NCI-H146 (cell line): ENCODE data around the gene IL1RL2.

Source experiments
- DNase-seq: peaks from one replicate; lab custom pipeline; 2025; lab: John Stamatoyannopoulos, UW

The IL1RL2 gene

DNA sequence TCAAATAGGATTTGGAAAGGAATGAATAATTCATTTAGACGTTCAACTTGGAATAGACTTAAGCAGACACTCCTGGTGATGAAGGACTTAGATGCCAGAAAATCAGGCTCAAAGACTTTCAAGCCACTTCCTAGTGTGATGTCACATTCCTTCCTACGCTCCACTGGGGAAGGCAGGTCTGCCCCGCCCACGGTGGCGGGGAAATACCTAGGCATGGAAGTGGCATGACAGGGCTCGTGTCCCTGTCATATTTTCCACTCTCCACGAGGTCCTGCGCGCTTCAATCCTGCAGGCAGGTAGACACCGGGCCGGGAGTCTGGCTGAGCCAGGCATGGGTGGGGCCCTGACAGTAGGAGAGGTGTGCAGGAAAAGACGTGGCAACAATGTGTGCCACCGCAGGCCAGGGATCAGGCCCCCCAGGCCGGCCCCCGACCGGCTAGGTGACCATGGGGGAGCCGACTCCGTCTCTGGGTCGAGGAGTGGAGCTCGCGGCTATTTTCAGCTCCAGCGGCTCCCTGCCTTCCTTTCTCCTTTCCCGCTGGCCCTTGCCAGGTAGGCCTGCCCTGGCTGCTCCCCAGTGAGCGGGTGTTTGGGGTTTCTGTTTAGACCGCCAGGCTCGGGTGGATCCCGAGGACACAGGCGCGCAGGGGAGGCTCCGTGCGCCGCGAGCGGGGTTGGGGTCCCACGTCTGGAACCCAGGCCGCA lies at the start of gene IL1RL2:
Gene IL1RL2, plus strand, starts transcription at position 233 of the 705 bp plus-strand sequence. CDS start 845 bp downstream, outside the sequence.
- DNase-seq, result no peak

DNA sequence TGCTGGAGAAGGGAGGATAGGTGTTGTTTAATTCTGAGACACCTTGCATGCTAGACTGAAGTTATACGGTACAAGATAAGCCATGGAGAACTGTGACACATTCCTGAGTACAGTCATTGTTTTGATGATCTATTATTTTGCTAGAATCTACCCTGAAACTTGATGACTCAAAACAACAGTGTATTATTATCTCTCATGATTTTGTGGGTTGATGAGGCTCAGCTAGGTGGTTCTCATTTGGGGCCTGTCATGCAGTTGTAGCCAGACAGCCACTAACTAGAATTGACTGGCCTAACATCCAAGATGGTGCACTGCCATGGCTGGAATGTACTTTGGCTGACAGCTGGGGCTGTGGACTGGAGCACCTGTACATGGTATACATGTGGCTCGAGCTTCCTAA lies 49.7 kb upstream of the IL1RL2 start:
- no peak for DNase-seq

DNA sequence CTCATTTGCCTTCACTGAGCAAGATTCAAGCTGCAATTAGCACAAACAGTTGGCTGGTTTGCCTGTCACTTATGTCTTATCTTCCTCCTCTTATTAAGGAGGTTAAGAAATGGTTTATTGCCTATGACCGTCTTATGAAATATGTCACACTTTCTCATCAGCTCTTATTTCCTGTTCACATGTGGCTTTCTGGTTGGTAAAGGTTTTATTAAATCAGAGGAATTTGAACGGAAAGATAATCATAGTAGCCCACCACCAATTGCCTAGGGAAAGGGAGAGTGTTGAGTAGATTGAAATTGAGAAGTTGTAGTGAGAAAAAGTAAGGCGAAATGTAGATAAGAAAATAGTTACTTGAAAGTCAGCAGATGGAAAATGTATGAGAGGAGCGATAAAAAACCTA lies 48.5 kb upstream of the IL1RL2 start:
- no peak for DNase-seq

DNA sequence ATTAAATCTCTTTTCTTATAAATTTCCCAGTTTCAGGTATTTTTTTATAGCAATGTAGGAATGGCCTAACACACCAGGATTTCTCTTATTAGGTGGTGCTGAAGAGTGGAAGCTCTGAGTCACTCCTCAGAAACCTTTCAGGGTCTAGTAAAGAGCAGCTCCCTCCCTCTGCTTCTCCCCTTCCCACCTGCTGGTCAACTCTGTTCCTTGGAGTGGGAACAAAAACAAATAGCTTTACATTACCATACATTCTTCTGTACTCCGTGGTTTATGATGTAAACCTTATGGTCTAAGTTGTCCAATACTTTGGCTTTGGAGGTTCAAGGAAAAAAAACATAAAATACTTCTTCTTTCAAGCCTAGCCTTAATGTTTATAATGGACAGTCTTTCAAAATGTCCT lies 47.0 kb upstream of the IL1RL2 start:
- no peak for DNase-seq

DNA sequence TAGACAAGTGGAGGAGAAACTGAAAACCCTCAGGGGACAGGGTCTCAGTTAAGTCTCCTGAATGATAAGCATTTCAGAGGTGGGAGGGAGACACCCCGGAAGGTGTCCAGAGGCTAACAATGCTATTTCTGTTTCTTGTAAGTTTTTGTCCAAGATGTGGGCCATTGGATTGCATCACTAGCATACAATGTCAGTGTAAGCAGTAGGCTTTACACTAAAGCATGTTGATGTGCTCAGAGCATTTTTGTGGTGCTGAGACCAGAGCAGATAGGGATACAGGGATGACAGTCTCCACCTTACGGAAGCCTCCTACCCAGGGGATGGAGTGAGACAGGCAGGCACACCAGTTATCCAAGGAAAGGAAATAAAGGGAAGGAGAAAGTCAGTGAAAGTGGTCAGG lies 46.4 kb upstream of the IL1RL2 start:
- no peak for DNase-seq

DNA sequence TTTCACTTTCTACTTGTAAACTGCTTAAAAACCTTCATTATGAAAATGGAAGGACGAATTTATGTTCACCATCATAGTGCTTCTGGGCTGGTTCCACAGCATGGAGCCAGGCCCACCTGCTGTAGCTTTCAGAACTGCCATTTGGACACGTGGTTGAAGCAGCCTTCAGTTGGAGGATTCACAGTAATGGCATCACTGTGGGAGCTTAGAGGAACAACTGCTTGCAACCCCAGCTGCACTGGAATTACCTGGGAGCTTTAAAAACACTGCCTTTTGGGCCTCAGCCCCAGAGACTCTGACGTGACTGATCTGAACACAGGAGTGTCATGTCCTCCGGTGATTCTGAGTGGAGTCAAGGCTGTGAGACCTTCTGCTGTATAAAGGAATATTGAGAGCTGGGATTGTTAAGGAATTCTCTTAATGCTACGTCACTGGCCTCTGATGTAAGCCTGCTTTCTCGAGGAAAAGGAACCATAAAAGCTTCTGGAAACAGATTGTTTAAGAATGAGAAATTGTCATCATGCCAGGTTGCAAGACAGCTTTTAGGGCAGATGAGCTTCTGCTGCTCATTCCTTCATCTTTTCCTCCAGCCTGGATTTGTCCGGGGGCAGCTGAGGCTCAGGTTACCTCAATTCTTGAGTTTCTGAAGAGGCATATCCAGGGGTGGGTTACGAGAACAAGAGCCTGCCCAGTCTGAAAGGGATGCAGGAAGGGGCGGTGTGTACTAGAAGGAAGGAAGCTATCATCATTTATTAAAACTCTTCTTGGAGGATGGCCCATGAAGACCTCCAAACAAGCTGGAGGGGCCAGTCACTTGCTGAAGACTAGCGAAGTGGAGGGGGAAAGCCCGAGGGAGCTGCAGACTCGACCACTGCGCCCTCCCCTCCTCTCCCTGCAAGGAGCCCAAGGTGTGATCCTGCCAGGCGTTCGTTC lies 45.5 kb upstream of the IL1RL2 start:
- DNase-seq, result no peak

DNA sequence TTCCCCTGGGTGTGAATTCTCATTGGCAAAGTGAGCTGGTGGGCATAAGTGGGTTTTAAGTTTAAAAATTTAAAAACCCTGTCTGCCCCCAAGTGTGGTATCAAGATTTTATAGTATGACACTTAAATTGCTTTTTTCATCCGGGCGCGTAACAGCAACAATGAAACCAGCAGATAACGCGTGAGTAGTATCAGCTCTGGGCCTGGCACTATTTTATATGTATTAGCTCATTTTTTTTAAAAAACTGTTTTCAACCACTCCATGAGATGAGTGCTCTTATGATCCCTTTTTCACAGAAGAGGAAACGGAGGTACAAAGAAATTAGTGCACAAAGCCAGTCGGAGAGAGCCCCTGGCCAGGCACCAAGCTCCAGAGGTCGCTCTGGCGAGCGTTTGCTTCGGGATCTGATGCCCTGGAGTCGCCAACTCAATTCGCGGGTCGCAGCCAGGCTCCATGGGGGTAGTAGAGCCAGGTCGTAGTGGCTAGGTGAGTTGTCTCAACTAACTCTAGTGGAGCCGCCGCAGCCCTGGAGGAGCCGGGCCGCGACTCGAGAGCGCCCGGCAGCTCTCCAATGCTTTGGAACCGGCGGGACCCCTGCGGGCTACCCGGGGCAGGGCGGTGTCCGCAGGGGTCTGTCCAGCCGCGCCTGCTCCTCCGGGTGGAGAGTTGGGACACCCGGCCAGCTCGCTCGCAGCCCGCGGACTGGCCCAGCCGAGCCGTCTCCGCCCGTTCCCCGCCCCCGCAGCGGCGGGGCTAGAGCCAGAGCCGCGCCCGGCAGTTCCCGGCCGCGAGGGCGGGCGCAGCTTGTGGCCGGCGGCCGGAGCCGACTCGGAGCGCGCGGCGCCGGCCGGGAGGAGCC lies 44.6 kb upstream of the IL1RL2 start, which contains the start of gene IL1R1:
Gene IL1R1, plus strand, starts transcription at position 777 of the 859 bp plus-strand sequence. CDS start 14,979 bp downstream, outside the sequence.
- DNase-seq, result peak; percentile 10

DNA sequence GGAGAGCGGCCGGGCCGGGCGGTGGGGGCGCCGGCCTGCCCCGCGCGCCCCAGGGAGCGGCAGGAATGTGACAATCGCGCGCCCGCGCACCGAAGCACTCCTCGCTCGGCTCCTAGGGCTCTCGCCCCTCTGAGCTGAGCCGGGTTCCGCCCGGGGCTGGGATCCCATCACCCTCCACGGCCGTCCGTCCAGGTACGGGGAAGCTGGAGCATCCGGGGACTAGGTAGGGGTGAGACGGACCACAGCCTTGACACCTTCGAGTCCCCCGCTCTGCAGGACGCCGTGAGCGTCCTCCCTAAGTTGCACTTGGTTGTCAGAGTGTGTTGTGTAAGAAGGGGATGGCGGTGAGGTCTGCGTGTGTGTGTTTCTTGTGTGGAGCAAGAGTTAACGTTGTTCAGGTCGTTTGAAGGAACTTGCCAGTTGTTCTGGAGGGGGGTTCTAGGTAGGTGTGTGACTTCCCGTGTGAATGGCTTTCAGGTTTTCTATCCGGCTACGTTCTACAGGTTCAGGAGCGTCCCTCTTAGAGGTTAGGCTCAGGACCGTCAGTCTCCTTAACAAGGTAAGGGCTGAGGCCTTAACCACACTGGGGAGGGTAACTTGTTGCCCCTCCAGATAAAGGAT lies 43.9 kb upstream of the IL1RL2 start:
- DNase-seq, result no peak

DNA sequence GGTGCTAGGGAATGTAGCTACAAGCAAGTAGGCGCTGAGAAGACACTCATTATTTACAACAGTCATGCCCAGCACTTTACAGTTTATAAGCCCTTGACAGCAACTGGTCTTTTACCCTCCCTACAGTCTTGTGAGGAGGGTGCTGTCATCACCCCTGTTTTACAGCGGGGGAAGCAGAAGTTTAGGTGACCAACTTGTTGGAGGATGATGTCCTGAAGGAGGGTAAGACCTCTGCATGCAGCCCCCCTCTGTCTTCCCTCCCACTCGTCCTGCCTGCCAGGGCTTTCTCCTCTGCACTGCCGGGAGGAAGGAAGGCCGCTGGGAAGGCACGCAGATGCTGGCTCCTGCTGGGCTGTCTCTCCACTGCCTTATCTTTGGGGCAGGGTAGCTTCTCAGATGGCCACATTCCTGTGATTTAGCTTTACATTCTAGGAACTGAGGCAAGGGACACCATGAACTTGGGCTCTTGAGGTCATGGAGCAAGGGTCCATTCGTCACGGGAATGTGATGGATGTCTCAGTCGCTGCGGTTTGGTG lies 43.3 kb upstream of the IL1RL2 start:
- no peak for DNase-seq

DNA sequence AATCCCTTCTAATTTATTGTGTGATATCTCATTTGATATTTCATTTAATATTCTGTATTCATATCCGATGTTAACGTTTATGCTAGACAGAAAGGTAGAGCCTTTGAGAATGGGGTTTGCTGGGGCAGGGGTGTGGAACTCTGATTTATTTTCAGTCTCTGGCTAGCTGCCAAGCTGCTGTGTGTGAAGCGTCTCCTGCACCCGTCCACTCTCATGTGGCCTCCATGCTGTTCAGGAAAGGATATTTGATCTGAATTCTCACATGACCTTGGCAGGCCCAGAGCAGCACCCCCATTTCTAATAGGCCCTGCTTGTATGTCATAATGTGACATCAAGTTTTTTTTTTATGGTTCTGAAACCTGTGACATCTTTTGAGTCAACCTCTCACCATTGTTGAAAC lies 42.7 kb upstream of the IL1RL2 start:
- no peak for DNase-seq

DNA sequence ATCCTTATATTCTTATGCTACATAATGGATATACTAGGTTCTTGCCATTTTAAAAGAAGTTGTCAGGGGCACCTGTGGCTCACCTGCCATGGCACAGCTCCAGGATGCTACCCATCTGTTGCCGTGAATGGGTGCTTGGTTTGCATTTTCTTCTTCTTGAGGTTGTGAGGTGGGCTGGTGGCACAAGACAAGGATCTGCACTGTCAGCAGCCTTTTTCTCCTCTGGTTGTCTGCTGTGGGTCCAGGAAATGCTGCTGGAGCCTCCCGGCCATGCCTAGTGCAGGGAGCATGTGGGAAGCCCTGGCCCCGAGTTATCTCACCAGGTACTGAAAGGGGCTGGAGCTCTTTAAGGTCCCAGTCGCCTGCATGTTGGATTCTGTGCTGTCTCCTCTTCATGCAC lies 41.7 kb upstream of the IL1RL2 start:
- no peak for DNase-seq

DNA sequence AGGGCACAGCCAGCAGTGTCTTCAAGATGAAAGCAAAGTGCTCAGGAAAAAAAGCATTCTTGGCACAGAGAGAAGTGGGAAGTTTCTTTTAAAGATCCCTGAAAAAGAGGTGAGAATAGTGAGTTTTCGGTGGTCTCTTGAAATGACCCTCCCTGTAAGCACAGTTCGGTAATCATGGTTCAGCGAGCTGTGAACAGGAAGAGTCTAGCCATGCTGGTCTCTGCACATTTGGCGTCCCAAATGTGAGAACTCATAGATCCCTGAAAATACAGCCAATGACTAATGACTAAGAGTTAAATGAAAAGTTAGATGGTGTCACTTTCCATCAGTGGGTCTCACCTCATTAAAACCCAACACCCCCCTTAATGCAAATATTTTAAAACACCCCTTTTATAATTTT lies 40.9 kb upstream of the IL1RL2 start:
- no peak for DNase-seq

DNA sequence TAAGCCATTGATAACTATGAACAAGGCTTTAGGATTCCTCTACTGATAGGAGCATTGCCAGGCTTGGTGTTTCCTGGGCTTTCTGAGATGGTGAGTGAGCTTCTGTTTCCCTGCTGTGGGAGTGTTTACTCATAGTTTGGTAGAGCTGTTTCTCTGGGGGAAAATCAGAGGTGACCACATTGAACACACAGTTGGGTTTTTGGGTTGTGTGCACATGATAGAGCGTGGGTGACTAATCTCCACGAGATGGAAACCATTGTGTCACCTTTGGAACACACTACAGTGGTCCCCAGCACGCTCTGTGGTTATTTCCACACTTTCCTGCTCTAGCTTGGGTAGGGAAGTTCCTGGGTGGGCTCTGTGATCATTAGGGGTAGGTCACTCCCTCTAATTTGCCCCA lies 38.9 kb upstream of the IL1RL2 start:
- no peak for DNase-seq

DNA sequence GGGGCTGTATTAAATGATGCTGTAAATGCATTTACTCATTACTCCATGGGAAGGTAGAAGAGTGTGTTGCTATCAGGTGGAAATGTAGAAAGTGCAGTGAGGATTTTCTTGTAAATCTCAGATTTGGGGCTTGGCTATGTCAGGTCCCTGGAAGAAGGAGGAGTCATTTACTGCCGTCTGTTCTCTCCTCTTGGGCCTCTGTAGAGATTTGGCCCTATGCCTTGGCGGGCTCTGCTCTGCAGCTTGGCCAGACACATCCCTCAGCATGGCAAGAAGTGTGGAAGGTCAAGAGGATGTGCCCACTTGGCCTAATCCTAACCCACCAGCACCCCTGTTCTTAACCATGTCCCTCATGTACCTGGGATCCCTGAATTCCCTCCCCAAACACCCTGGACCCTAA lies 37.6 kb upstream of the IL1RL2 start:
- no peak for DNase-seq

DNA sequence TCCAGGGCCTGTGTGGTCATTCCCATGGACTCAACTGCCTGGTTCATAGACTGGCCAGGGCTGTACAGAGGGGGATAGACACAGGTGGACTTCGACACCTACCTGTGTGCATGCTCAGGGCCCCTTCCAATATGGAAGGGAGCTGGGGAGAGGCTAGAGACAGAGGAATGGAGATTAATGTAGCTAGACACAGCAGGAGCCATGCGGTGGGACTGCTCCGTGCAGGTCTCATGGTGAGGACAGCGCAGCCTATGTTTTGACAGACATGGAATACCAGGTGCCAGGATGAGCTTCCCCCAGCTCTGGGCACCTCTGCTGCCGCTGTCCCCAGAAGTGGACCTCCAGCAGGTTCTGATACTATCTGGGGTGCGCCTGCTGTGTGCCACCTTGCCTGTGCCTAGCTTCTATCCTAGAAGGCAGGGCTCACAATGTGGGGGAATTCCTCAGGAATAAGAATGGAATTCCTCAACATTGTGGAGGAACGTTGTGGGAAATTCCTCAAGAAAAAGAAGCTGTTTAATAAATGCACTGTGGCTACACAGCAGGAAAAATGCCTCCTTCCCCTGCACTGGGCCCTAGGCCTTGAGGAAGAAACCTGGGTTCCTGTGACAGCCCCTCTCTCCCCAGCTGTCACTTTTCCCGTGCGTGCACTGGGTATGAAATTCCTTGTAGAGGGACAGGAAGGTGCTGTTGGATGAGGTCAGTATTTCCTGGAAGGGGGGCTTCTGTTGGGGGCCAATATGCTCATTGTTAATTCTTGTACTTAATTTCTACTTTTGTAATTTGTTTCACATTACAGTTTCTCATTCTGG lies 37.0 kb upstream of the IL1RL2 start:
- no peak for DNase-seq

DNA sequence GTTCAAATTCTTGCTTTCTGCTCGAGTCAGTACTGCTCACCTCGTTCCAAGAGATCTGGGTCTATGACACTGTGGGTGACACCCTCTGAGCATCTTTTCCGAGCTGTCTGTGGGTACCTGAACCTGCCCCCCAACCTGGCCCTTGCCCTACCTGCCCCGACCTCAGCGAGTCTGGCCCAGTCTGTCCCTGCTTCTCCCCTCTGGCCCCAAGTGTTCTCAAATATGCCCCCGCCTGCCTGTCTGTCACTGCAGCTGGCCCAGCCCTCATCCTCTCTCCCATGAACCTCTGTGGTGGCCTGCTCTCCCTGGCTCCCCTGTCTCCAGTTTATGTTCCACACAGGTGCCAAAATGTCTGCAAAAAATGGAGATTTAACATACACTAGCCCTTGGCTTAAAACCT lies 32.5 kb upstream of the IL1RL2 start:
- DNase-seq, result no peak

DNA sequence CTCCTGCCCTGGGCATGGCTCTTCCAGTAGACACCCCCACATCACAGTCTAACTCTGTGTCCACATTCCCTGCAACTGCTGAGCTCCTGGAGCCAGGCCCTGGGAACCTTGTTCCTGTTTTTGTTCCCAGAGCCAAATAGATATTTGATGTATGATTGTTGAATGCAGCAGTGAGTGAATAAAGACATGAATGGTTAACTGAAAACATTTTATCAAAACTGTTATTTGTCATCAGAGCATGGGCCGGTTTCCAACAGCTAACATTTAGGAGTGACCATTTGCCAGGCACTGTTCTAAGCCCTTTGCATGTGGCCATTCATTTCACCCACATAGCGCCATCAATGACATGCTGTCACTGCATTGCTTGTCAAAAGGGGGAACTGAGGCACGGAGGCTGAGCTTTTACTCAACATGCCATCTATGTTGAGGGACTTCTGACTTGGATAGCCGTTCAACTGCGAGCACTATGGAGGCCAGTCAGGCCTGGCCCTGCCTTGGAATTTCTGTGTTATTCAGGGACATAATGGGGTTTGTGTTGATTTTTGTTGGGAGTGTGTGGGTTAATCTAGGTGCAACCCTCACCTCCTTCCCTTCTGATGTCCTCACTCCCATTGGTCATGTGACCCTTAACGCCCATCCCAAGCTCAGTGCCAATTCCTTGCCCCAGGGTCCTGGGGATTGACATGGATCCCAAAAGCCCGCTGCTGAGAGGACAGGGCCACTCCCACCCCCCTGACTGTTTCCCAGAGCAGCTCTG lies 31.7 kb upstream of the IL1RL2 start:
- DNase-seq, result no peak

DNA sequence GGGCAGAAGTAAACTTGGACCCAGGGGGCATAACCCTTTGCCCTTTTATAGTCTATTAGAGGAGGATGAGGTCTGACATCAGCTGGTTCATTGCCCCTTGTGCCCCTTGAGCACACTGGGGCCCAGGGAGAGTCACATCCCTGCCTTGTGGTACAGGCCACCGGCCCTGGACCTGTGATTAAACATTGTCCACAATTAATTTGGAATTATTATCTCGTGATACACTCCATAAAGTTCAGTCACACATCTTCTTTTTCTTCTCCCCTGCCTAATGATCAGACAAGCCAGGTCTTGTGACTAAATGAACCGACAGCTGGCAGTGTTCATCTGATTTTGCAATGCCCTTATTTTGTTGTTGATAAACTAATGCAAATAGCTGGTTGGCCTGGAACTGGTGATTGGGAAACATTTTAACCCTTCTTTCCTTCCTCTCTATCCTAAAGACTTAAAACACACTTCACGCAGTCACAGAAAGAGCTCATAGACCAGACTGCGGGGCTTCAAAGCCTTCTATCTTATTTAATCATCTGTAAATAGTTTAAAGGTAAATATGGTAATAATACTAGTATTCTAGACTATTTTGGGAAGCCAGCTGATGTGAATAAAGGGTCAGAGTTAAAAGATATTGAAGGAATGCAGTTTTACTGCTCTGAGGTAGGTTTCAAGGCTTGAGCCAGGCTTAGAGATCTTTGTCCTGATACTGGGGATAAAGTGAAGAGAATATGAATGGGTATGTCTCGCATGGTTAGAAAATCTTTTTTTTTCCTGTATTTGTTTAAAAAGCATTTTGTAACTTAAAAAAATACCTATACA lies 30.9 kb upstream of the IL1RL2 start:
- DNase-seq, result no peak
